ENCODE results near the gene MORN2.

MORN2 gene

DNA sequence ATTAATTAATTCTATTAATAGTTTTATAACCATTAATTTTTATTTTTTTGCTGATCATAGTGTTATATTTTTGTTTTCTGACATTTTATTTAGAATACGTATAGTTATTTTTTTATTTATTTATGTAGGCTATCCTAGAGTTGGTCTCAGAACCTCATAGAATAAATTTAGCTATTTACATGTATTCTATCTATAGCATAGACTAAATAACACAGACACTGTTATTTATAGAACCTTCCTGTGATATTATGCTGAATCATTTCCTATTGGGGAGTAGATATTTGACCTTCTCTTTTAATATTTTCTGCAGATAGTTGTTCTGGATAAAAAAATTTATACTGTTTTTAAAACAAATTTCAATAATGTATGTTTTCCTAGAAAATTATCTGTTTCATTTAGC, 34.1 kb downstream of the MORN2 start:
- DNase-seq (ENCODE audit: low read depth), result no peak
- H3K4me3 ChIP-seq (ENCODE audit: low read depth, low read length), result no peak overlapping the region
- no peak for TF ChIP-seq CTCF (IDR thresholded peaks at IDR 0.05; ENCODE audit: control insufficient read depth, extremely low read depth, insufficient read depth)

- TF ChIP-seq CTCF (IDR thresholded peaks at IDR 0.05; ENCODE audit: control insufficient read depth, extremely low read depth, insufficient read depth), result no peak
- no peak overlapping the region for H3K4me3 ChIP-seq (ENCODE audit: low read depth, low read length)
- DNase-seq (ENCODE audit: low read depth), result no peak
These were observed 35.4 kb downstream of the MORN2 start for GRCh38 chr2:38911191-38911590.

DNA sequence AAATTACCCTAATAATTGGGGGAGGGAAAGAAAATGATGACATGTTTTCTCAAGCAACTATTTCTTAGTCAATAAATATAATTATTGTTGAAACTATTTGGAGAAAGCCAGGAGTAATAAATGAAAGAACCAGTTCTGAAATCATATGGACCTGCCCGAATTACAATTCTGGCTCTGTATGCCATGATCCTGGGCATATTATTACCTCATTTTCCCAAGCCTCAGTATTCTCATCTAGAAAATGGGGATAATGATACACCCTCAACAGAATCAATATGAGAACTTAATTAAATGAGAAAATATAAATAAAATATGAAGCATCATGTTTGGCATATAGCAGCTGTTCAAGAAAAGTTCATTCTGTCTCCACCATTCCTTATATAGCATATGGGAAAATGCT, 36.8 kb downstream of the MORN2 start:
- no peak for DNase-seq (ENCODE audit: low read depth)
- H3K4me3 ChIP-seq (ENCODE audit: low read depth, low read length), result no peak overlapping the region
- no peak for TF ChIP-seq CTCF (IDR thresholded peaks at IDR 0.05; ENCODE audit: control insufficient read depth, extremely low read depth, insufficient read depth)

DNA sequence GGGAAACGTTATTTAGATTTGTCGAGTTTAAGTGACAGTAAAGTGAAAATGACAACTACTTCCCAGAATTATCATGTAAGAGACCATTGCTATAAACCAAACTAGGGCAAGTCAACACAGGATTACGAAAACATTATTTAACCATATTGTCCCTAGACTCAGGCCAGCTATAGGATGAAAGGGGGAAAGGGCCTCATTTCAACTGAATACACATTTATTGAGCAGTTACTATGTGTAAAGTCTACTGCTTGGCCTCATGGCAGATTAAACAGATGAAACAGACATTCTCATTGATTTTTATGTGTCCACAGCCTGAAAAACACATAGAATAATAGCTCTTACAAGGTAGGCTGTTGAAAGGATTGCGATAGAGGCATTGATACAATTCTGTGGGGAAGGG, 46.6 kb downstream of the MORN2 start:
- TF ChIP-seq CTCF (IDR thresholded peaks at IDR 0.05; ENCODE audit: control insufficient read depth, extremely low read depth, insufficient read depth), result no peak
- DNase-seq (ENCODE audit: low read depth), result no peak
- H3K4me3 ChIP-seq (ENCODE audit: low read depth, low read length), result no peak overlapping the region

DNA sequence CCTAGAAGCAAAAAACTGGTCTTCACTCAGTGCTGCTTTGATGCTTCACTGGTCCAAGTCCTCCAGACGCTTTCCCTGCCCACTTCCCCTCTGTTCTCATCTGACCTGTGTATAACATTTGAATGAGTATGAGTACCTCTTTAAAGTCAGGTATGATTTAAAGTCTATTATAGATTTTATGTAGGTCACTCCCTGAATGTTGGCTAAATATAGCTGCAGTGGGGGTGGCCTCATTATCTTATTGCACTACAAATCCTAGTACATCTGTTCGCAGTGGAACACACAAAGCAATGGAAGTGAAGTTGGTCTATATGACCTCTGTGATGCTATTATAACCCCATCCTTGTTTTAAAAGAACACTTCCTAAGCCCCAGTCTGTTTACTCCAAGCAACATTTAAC, 47.1 kb downstream of the MORN2 start:
- DNase-seq (ENCODE audit: low read depth), result no peak
- H3K4me3 ChIP-seq (ENCODE audit: low read depth, low read length), result no peak overlapping the region
- no peak for TF ChIP-seq CTCF (IDR thresholded peaks at IDR 0.05; ENCODE audit: control insufficient read depth, extremely low read depth, insufficient read depth)

GRCh38 chr2:38925982-38926381, 50.2 kb downstream of the MORN2 start:
- no peak overlapping the region for H3K4me3 ChIP-seq (ENCODE audit: low read depth, low read length)
- no peak for DNase-seq (ENCODE audit: low read depth)
- no peak for TF ChIP-seq CTCF (IDR thresholded peaks at IDR 0.05; ENCODE audit: control insufficient read depth, extremely low read depth, insufficient read depth)

- no peak overlapping the region for H3K4me3 ChIP-seq (ENCODE audit: low read depth, low read length)
- no peak for TF ChIP-seq CTCF (IDR thresholded peaks at IDR 0.05; ENCODE audit: control insufficient read depth, extremely low read depth, insufficient read depth)
- no peak for DNase-seq (ENCODE audit: low read depth)
These were observed 54.8 kb downstream of the MORN2 start for GRCh38 chr2:38930600-38930999.
